Bladder microvascular endothelial cell (primary cell): ENCODE results near the gene OR2G3. TPM values are rescaled to one million over a fixed set of nuclear protein-coding genes. Genes with fewer than 3 reads are reported as not detected.

ENCODE experiments used
- total RNA-seq: library from RNA; depleted of rRNA; stranded (reverse); fragments of >200 nt; gene quantifications from 2 replicates; pipeline ENCODE4 v1.2.3, GENCODE V29; 2014

The OR2G3 gene
- not detected in 2 replicates for total RNA-seq

DNA sequence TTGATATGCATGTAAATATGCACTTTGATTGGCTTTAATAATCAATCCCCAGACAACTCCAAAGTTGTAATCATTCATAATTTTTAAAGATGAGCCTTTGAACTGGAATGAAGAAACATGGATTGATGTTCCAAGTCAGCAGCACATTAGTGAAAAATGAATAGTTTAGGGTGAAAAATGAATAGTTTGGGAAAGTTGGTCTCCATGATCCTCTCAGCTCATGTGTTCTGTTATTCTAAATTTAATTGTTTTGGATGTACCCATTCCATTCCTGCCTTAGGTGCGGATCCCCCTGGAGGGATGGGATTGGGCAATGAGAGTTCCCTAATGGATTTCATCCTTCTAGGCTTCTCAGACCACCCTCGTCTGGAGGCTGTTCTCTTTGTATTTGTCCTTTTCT lies at the start of gene OR2G3:
Gene OR2G3, plus strand, starts transcription at position 301 of the 400 bp plus-strand sequence. Its CDS starts 0 bp downstream, at position 301.

DNA sequence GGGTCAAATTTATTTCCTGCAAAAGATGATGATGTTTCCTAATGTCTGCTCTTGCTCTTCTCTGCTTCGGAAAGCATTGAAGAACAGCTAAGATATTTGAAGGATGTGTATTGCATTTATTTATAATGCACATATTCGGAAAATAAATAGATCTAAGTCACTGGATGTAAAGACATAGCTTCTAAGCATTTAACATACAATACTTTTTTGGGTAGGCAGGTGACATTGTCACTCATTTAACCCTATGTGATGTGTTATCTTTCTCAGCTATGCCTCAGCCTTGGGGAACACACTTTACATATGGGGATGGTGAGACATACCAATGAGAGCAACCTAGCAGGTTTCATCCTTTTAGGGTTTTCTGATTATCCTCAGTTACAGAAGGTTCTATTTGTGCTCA lies 17.3 kb upstream of the OR2G3 start, which contains the start of gene OR2G2:
Gene OR2G2, plus strand, starts transcription at position 301 of the 400 bp plus-strand sequence. Its CDS starts 0 bp downstream, at position 301.

Other genes with a start within 250 kb of the OR2G3 start
- under 0.01 and 0.31 TPM in 2 replicates for gene NLRP3, start 189.4 kb upstream of the OR2G3 start, total RNA-seq
- gene OR2B11, start 147.5 kb upstream of the OR2G3 start, total RNA-seq = not detected in 2 replicates
- gene OR2C3, start 69.1 kb upstream of the OR2G3 start, total RNA-seq = not detected in 2 replicates
- under 0.01 TPM in 1 of 2 replicates, not detected in the other for gene GCSAML, start 56.5 kb upstream of the OR2G3 start, total RNA-seq
- not detected in 2 replicates for gene OR2G2, start 17.2 kb upstream of the OR2G3 start, total RNA-seq
- not detected in 2 replicates for gene OR13G1, start 74.2 kb downstream of the OR2G3 start, total RNA-seq
- not detected in 2 replicates for gene OR6F1, start 111.1 kb downstream of the OR2G3 start, total RNA-seq
- gene OR14K1, start 133.0 kb downstream of the OR2G3 start, total RNA-seq = not detected in 2 replicates
- gene OR14A2, start 142.6 kb downstream of the OR2G3 start, total RNA-seq = not detected in 2 replicates
- gene OR1C1, start 155.0 kb downstream of the OR2G3 start, total RNA-seq = not detected in 2 replicates
- gene OR14A16, start 218.5 kb downstream of the OR2G3 start, total RNA-seq = not detected in 2 replicates
- not detected in 2 replicates for gene OR11L1, start 236.3 kb downstream of the OR2G3 start, total RNA-seq